Panc1 (cell line): ENCODE measurements around the gene BEX3. TPM values are rescaled to one million over a fixed set of nuclear protein-coding genes. Genes with fewer than 3 reads are reported as not detected.
A peak's percentile ranks its signal among the peaks of the same experiment; 100 is the strongest.

Source experiments
- ATAC-seq: fragments of 200-7000 bp; cut with Tn5 transposase; 2 replicates; pipeline ENCODE4 v1.9.1; 2020; ENCODE audit warnings: mild to moderate bottlenecking, moderate library complexity
- BruUV-seq: library from RNA; stranded (reverse); fragments of 400-500 nt; replicated peaks from 2 replicates; lab custom pipeline; 2021; lab: Mats Ljungman, UMichigan
- CTCF ChIA-PET: fragments of 300-600 bp; sonication (Branson Sonifier 250); formaldehyde crosslinking; loops from one replicate; lab custom pipeline; 2022; ENCODE audit warnings: antibody characterized with exemption; lab: Charles Lee
- POLR2A ChIA-PET: fragments of 300-600 bp; sonication (Branson Sonifier 250); formaldehyde crosslinking; loops from one replicate; lab custom pipeline; 2022; ENCODE audit warnings: antibody characterized with exemption; lab: Charles Lee
- DNase-seq: peaks from one replicate; pipeline ENCODE4 v3.0.0-alpha.2; 2010; ENCODE audit warnings: low read depth, low spot score
- H3K27ac ChIP-seq: 2 replicates; pipeline ENCODE4 v1.5.1; 2011; ENCODE audit warnings: mild to moderate bottlenecking, low read length, inconsistent platforms
- H3K27me3 ChIP-seq: fragments of 200-500 bp; sonication (Bioruptor generic); 2 replicates; pipeline ENCODE4 v1.6.0; 2014; ENCODE audit warnings: low read length, inconsistent platforms; ENCODE audit not compliant: control insufficient read depth, insufficient read depth
- H3K36me3 ChIP-seq: fragments of 200-500 bp; sonication (Bioruptor generic); 2 replicates; pipeline ENCODE4 v1.5.1; 2014; ENCODE audit warnings: inconsistent platforms, mild to moderate bottlenecking, low read length, moderate library complexity; ENCODE audit not compliant: control insufficient read depth, insufficient read depth
- H3K4me1 ChIP-seq: 2 replicates; pipeline ENCODE4 v1.5.1; 2011; ENCODE audit warnings: inconsistent platforms, mild to moderate bottlenecking, low read length, moderate library complexity; ENCODE audit not compliant: control insufficient read depth, insufficient read depth
- H3K4me3 ChIP-seq, 2 experiments: 2 replicates each; pipeline ENCODE4 v1.5.1; 2011 to 2012; ENCODE audit warnings: low read depth in 2 of 2, low read length in 2 of 2, mild to moderate bottlenecking in 2 of 2, inconsistent platforms in 1 of 2, moderate library complexity in 1 of 2
- H3K9me3 ChIP-seq: fragments of 200-500 bp; sonication (Bioruptor generic); 2 replicates; pipeline ENCODE4 v1.5.1; 2014; ENCODE audit warnings: low read depth, mild to moderate bottlenecking, inconsistent platforms, low read length, moderate library complexity; ENCODE audit not compliant: control insufficient read depth, insufficient read depth
- CTCF ChIP-seq: fragments of 450-650 bp; IDR thresholded peaks from 2 replicates; pipeline ENCODE4 v1.5.1; 2017; ENCODE audit warnings: mild to moderate bottlenecking
- POLR2AphosphoS5 ChIP-seq: IDR thresholded peaks from 2 replicates; pipeline ENCODE4 v1.6.1; 2012; ENCODE audit warnings: mild to moderate bottlenecking, low read depth, low read length, moderate library complexity
- SIN3A ChIP-seq: IDR thresholded peaks from 2 replicates; pipeline ENCODE4 v1.6.1; 2012; ENCODE audit warnings: low read depth, mild to moderate bottlenecking, low read length, moderate library complexity, borderline replicate concordance; ENCODE audit not compliant: insufficient read depth
- TCF7L2 ChIP-seq: IDR thresholded peaks from 2 replicates; pipeline ENCODE4 v1.6.1; 2011; ENCODE audit warnings: mild to moderate bottlenecking, low read depth, low read length, inconsistent platforms
- in situ Hi-C: cut with HindIII; loops from 2 replicates; pipeline ENCODE4 v1.10.0; 2016; ENCODE audit warnings: low sequenced_read_pairs, low pct_unique_long_range_greater_than_20kb
- intact Hi-C: fragments of 100-400 bp; cut with micrococcal nuclease; formaldehyde crosslinking; loops from one replicate; pipeline ENCODE4 v1.10.0; 2022; ENCODE audit not compliant: unreplicated experiment
- total RNA-seq: library from RNA; stranded (reverse); gene quantifications from one replicate; pipeline ENCODE4 v1.2.1, GENCODE V29; 2021; ENCODE audit not compliant: unreplicated experiment
- TF ChIP-seq, protein P1 (sequence below), 2 experiments: IDR thresholded peaks; 2 replicates each; pipeline ENCODE4 v1.6.1; 2011 to 2012; ENCODE audit warnings: low read depth in 2 of 2, control low read depth in 1 of 2, low read length in 1 of 2, mild to moderate bottlenecking in 1 of 2, moderate library complexity in 1 of 2; ENCODE audit not compliant: insufficient read depth in 1 of 2

BEX3 gene
- total RNA-seq, 1 experiment from 2014 or later: 59.3 TPM

DNA sequence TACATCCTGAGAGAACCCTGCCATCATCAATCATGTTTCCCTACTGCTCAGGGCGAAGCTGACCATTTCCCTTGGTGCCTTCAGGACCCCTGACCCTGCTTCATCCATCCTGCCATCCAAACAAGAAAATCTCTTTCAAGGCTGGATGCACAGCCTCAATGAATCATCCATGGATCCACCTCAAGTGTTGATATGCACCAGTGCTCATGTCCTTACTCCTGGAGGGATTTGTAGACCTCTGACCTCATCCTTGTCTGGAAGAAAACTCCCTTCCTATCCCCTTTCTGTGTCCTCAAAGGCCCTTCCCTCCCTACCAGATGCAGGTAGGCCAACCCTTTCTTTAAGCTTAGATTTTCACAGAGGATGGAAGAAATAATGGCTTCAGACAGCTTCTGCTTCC lies 24.6 kb downstream of the BEX3 start:
- no TSS peak for BruUV-seq
- H3K27ac ChIP-seq: no peak overlapping the region
- in situ Hi-C loops: no loop called here
- ChIA-PET POLR2A (no interaction called here), CTCF (no interaction called here)
- TF ChIP-seq TCF7L2 (no peak), CTCF (no peak), POLR2AphosphoS5 (no peak), SIN3A (no peak)
- TF ChIP-seq, protein P1, sequence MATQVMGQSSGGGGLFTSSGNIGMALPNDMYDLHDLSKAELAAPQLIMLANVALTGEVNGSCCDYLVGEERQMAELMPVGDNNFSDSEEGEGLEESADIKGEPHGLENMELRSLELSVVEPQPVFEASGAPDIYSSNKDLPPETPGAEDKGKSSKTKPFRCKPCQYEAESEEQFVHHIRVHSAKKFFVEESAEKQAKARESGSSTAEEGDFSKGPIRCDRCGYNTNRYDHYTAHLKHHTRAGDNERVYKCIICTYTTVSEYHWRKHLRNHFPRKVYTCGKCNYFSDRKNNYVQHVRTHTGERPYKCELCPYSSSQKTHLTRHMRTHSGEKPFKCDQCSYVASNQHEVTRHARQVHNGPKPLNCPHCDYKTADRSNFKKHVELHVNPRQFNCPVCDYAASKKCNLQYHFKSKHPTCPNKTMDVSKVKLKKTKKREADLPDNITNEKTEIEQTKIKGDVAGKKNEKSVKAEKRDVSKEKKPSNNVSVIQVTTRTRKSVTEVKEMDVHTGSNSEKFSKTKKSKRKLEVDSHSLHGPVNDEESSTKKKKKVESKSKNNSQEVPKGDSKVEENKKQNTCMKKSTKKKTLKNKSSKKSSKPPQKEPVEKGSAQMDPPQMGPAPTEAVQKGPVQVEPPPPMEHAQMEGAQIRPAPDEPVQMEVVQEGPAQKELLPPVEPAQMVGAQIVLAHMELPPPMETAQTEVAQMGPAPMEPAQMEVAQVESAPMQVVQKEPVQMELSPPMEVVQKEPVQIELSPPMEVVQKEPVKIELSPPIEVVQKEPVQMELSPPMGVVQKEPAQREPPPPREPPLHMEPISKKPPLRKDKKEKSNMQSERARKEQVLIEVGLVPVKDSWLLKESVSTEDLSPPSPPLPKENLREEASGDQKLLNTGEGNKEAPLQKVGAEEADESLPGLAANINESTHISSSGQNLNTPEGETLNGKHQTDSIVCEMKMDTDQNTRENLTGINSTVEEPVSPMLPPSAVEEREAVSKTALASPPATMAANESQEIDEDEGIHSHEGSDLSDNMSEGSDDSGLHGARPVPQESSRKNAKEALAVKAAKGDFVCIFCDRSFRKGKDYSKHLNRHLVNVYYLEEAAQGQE (IDR thresholded peaks at IDR 0.05; ENCODE audit: insufficient read depth in 1 of 2, low read depth in 2 of 2, low read length in 1 of 2): no peak
- H3K27me3 ChIP-seq: no peaks in the 10 kb centered on the region
- no peaks in the 10 kb centered on the region for H3K36me3 ChIP-seq
- no peaks in the 10 kb centered on the region for H3K9me3 ChIP-seq
- no peak overlapping the region for H3K4me3 ChIP-seq
- no peak for ATAC-seq
- H3K4me1 ChIP-seq: no peaks in the 10 kb centered on the region; the same call in 1 of the 2 replicates
- intact Hi-C loops: no loop called here
- no peak for DNase-seq

GRCh38 chrX:103404231-103405008 lies 28.1 kb downstream of the BEX3 start:
- in situ Hi-C loops (no loop called here), intact Hi-C loops (no loop called here)
- CTCF ChIA-PET: no interaction called here
- TF ChIP-seq, protein P1 (IDR thresholded peaks at IDR 0.05; ENCODE audit: insufficient read depth in 1 of 2, low read depth in 2 of 2, low read length in 1 of 2): no peak
- TF ChIP-seq TCF7L2 (no peak), POLR2AphosphoS5 (no peak), CTCF (no peak), SIN3A (no peak)
- DNase-seq (peak; percentile 58), ATAC-seq (peak; percentile 88)
- Histone ChIP-seq H3K27me3 (no peaks in the 10 kb centered on the region; the same call in 1 of the 2 replicates), H3K4me1 (no peaks in the 10 kb centered on the region), H3K4me3 (peak overlapping the region; percentile 48 to 77), H3K27ac (0 out of 2 replicates have a peak overlapping the region, but pooled peaks have one; percentile 7), H3K36me3 (no peaks in the 10 kb centered on the region), H3K9me3 (no peaks in the 10 kb centered on the region)
- POLR2A ChIA-PET: no interaction called here
- BruUV-seq: no TSS peak
